ENCODE data around the gene ST7. TPM values are rescaled to one million over a fixed set of nuclear protein-coding genes. Genes with fewer than 3 reads are reported as not detected.

Gene ST7
- total and polyA plus RNA-seq, 7 donors = 5.3 to 37.7 (median 19.0) TPM

GRCh38 chr7:117085769-117086463 is 132.6 kb downstream of the ST7 start:
- Histone ChIP-seq H3K27ac (no peak overlapping the region), H3K9me3 (no peaks in the 10 kb centered on the region), H3K4me3 (no peak overlapping the region), H3K36me3 (no peaks in the 10 kb centered on the region), H3K27me3 (no peaks in the 10 kb centered on the region), H3K4me1 (peaks cover 0 to 13% (median 2%) of the 10 kb centered on the region in 4 donors)
- TF ChIP-seq CTCF (IDR thresholded peaks at IDR 0.05) (no peak), POLR2AphosphoS5 (IDR thresholded peaks at IDR 0.05) (no peak), EP300 (IDR thresholded peaks at IDR 0.05) (no peak), POLR2A (IDR thresholded peaks at IDR 0.05) (no peak)
- intact Hi-C loops (cut with DNase I) = no loop called here
- WGBS, 2 donors = 84 to 92% methylated on average over 3 of the region's 3 CpGs
- DNase-seq = no peak

GRCh38 chr7:117086788-117087187 is 133.5 kb downstream of the ST7 start:
- TF ChIP-seq POLR2A (IDR thresholded peaks at IDR 0.05) (no peak), CTCF (IDR thresholded peaks at IDR 0.05) (no peak), EP300 (IDR thresholded peaks at IDR 0.05) (no peak), POLR2AphosphoS5 (IDR thresholded peaks at IDR 0.05) (no peak)
- peaks cover 0 to 15% (median 2%) of the 10 kb centered on the region in 4 donors for H3K4me1 ChIP-seq
- 65 to 89% methylated on average over 3 of the region's 3 CpGs for WGBS, 2 donors
- no peak overlapping the region for H3K27ac ChIP-seq
- DNase-seq = no peak
- intact Hi-C loops (cut with DNase I) = no loop called here
- H3K4me3 ChIP-seq = no peak overlapping the region
- H3K27me3 ChIP-seq = no peaks in the 10 kb centered on the region
- H3K36me3 ChIP-seq = no peaks in the 10 kb centered on the region
- no peaks in the 10 kb centered on the region for H3K9me3 ChIP-seq

- no peak overlapping the region for H3K4me3 ChIP-seq
- TF ChIP-seq CTCF (IDR thresholded peaks at IDR 0.05) = no peak
- TF ChIP-seq POLR2A (IDR thresholded peaks at IDR 0.05) = no peak
- TF ChIP-seq POLR2AphosphoS5 (IDR thresholded peaks at IDR 0.05) = no peak
- TF ChIP-seq EP300 (IDR thresholded peaks at IDR 0.05) = no peak
- intact Hi-C loops (cut with DNase I) = no loop called here
- peaks cover 0 to 17% (median under 1%) of the 10 kb centered on the region in 4 donors for H3K4me1 ChIP-seq
- 69 to 86% methylated on average over 4 of the region's 4 CpGs for WGBS, 2 donors
- no peaks in the 10 kb centered on the region for H3K9me3 ChIP-seq
- no peaks in the 10 kb centered on the region for H3K36me3 ChIP-seq
- H3K27ac ChIP-seq = no peak overlapping the region
- no peaks in the 10 kb centered on the region for H3K27me3 ChIP-seq
- no peak for DNase-seq
Measured at GRCh38 chr7:117087639-117088396, 134.5 kb downstream of the ST7 start.

GRCh38 chr7:117088623-117089194 is 135.4 kb downstream of the ST7 start:
- Histone ChIP-seq H3K4me1 (peaks cover 0 to 17% (median 0%) of the 10 kb centered on the region in 4 donors), H3K9me3 (no peaks in the 10 kb centered on the region), H3K4me3 (no peak overlapping the region), H3K27ac (no peak overlapping the region), H3K36me3 (no peaks in the 10 kb centered on the region), H3K27me3 (no peaks in the 10 kb centered on the region)
- intact Hi-C loops (cut with DNase I) = no loop called here
- no peak for TF ChIP-seq POLR2A (IDR thresholded peaks at IDR 0.05)
- no peak for DNase-seq
- WGBS, 2 donors = 23 to 72% methylated on average over 2 of the region's 2 CpGs

GRCh38 chr7:117090791-117091190 is 137.5 kb downstream of the ST7 start:
- no peak for DNase-seq
- Histone ChIP-seq H3K36me3 (no peaks in the 10 kb centered on the region), H3K27me3 (no peaks in the 10 kb centered on the region), H3K4me1 (peaks cover 0 to 17% (median 0%) of the 10 kb centered on the region in 4 donors), H3K4me3 (no peak overlapping the region), H3K27ac (no peak overlapping the region), H3K9me3 (no peaks in the 10 kb centered on the region)
- WGBS, 2 donors = 71 to 80% methylated on average over 5 of the region's 5 CpGs
- TF ChIP-seq EP300 (IDR thresholded peaks at IDR 0.05) (no peak), CTCF (IDR thresholded peaks at IDR 0.05) (no peak), POLR2A (IDR thresholded peaks at IDR 0.05) (no peak), POLR2AphosphoS5 (IDR thresholded peaks at IDR 0.05) (no peak)
- intact Hi-C loops (cut with DNase I) = no loop called here

Data from sigmoid colon (tissue), 7 donors.